HepG2 (cell line): ENCODE data around the gene MMP12. TPM values are rescaled to one million over a fixed set of nuclear protein-coding genes. Genes with fewer than 3 reads are reported as not detected.

Source experiments
- ATAC-seq: fragments of 200-7000 bp; cut with Tn5 transposase; 3 replicates; pipeline ENCODE4 v1.9.1; 2020; ENCODE audit warnings: mild to moderate bottlenecking, moderate library complexity
- BruUV-seq: library from RNA; stranded (reverse); fragments of 400-500 nt; replicated peaks from 2 replicates; lab custom pipeline; 2021; lab: Mats Ljungman, UMichigan
- CTCF ChIA-PET: fragments of 300-600 bp; formaldehyde crosslinking; extraction: SDS; loops from one replicate; lab custom pipeline; 2021; ENCODE audit warnings: low total read pairs, inconsistent platforms, low intra/inter-chr PET ratio; lab: Yijun Ruan, JAX
- POLR2A ChIA-PET: fragments of 350-600 bp; sonication (Branson Sonifier 250); formaldehyde crosslinking; loops from one replicate; lab custom pipeline; 2020; ENCODE audit warnings: antibody characterized with exemption, inconsistent platforms; lab: Yijun Ruan, JAX
- DNase-seq: peaks from one replicate; pipeline ENCODE4 v3.0.0-alpha.2; 2015; ENCODE audit warnings: low spot score
- FAIRE-seq: peaks from 3 replicates; lab custom pipeline; 2011; peaks lifted over from hg19 to GRCh38; lab: Jason Lieb, UNC
- H2AFZ ChIP-seq: one replicate; pipeline ENCODE4 v1.6.1; 2011; ENCODE audit warnings: low read length, inconsistent platforms
- H3K27ac ChIP-seq: fragments of 300-600 bp; 3 replicates; pipeline ENCODE4 v1.8.0; 2011; ENCODE audit warnings: mixed run types, mild to moderate bottlenecking, mixed read lengths, low read length, inconsistent platforms; ENCODE audit not compliant: insufficient read depth; ENCODE audit errors: extremely low read length
- H3K27me3 ChIP-seq, 2 experiments: fragments of 200-600 bp in 1 of 2; 2 replicates in 1 of 2; 3 replicates in 1 of 2; pipeline versions ENCODE4 v1.6.0 to v1.8.0; 2011; ENCODE audit warnings: low read length in 2 of 2, mild to moderate bottlenecking in 2 of 2, moderate library complexity in 2 of 2, inconsistent platforms in 1 of 2; ENCODE audit not compliant: insufficient read depth in 2 of 2, control insufficient read depth in 1 of 2
- H3K36me3 ChIP-seq, 2 experiments: fragments of 200-600 bp in 1 of 2; replicated peaks in 1 of 2; 2 replicates in 1 of 2; 3 replicates in 1 of 2; pipeline versions ENCODE4 v1.5.1 to v1.8.0; 2011; ENCODE audit warnings: low read length in 2 of 2, inconsistent platforms in 1 of 2; ENCODE audit not compliant: insufficient read depth in 2 of 2, control insufficient read depth in 1 of 2
- H3K4me1 ChIP-seq: 2 replicates; pipeline ENCODE4 v1.5.1; 2012; ENCODE audit warnings: low read length, inconsistent platforms; ENCODE audit not compliant: insufficient read depth
- H3K4me2 ChIP-seq: 2 replicates; pipeline ENCODE4 v1.6.0; 2011; ENCODE audit warnings: low read depth, low read length, inconsistent platforms
- H3K4me3 ChIP-seq, 3 experiments: fragments of 200-600 bp in 1 of 3; sonication (generic), shearing (Covaris generic) in 1 of 3; replicated peaks in 1 of 3; 2 replicates each; pipeline ENCODE4 v1.5.1; 2011 to 2016; ENCODE audit warnings: low read length in 3 of 3, inconsistent platforms in 2 of 3, low read depth in 2 of 3, mild to moderate bottlenecking in 2 of 3, control low read depth in 1 of 3, mixed read lengths in 1 of 3; ENCODE audit not compliant: insufficient read depth in 1 of 3
- H3K79me2 ChIP-seq: one replicate; pipeline ENCODE4 v1.6.1; 2011; ENCODE audit warnings: low read length, inconsistent platforms; ENCODE audit not compliant: insufficient read depth
- H3K9ac ChIP-seq: 2 replicates; pipeline ENCODE4 v1.6.0; 2011; ENCODE audit warnings: mild to moderate bottlenecking, low read depth, low read length, inconsistent platforms; ENCODE audit not compliant: insufficient read depth
- H3K9me3 ChIP-seq: 2 replicates; pipeline ENCODE4 v1.5.1; 2012; ENCODE audit warnings: mild to moderate bottlenecking, low read length
- H4K20me1 ChIP-seq: 2 replicates; pipeline ENCODE4 v1.6.0; 2011; ENCODE audit warnings: inconsistent platforms, mild to moderate bottlenecking, low read length, moderate library complexity; ENCODE audit not compliant: insufficient read depth
- DPF2 ChIP-seq: sonication (generic); formaldehyde crosslinking; IDR thresholded peaks from 2 replicates; pipeline ENCODE4 v1.4.0; 2020; ENCODE audit warnings: mild to moderate bottlenecking, low read depth, missing genetic modification reagents, borderline replicate concordance
- ELF1 ChIP-seq: sonication (generic); formaldehyde crosslinking; IDR thresholded peaks from 2 replicates; pipeline ENCODE4 v1.4.0; 2020; ENCODE audit warnings: missing genetic modification reagents
- FLYWCH1 ChIP-seq: sonication (generic); formaldehyde crosslinking; IDR thresholded peaks from 2 replicates; pipeline ENCODE4 v1.8.1; 2023; ENCODE audit warnings: mild to moderate bottlenecking, missing genetic modification reagents
- FOSL2 ChIP-seq: sonication (generic); formaldehyde crosslinking; IDR thresholded peaks from 2 replicates; pipeline ENCODE4 v1.4.0; 2020; ENCODE audit warnings: missing genetic modification reagents
- HOXD1 ChIP-seq: sonication (generic); formaldehyde crosslinking; IDR thresholded peaks from 2 replicates; pipeline ENCODE4 v1.5.0; 2020; ENCODE audit warnings: missing genetic modification reagents
- KMT2B ChIP-seq: IDR thresholded peaks from 2 replicates; pipeline ENCODE4 v1.6.1; 2016; ENCODE audit warnings: missing genetic modification reagents, missing compliant biosample characterization
- POLR2G ChIP-seq: fragments of 200-400 bp; formaldehyde crosslinking; IDR thresholded peaks from 2 replicates; pipeline ENCODE4 v1.6.1; 2018; ENCODE audit warnings: mild to moderate bottlenecking, low read depth, low read length, moderate library complexity
- SMARCE1 ChIP-seq: fragments of 450-650 bp; IDR thresholded peaks from 2 replicates; pipeline ENCODE4 v1.6.1; 2017; ENCODE audit warnings: borderline replicate concordance
- SOX6 ChIP-seq, 2 experiments: fragments of 450-650 bp in 1 of 2; sonication (generic) in 1 of 2; formaldehyde crosslinking in 1 of 2; IDR thresholded peaks; 2 replicates each; pipeline versions ENCODE4 v1.4.0 to v1.6.1; 2017 to 2020; ENCODE audit warnings: antibody characterized with exemption in 1 of 2, mild to moderate bottlenecking in 1 of 2, missing genetic modification reagents in 1 of 2
- ZNF326 ChIP-seq: sonication (generic); formaldehyde crosslinking; IDR thresholded peaks from 2 replicates; pipeline ENCODE4 v1.4.0; 2020; ENCODE audit warnings: missing genetic modification reagents, borderline replicate concordance
- ZNF34 ChIP-seq: sonication (generic); formaldehyde crosslinking; IDR thresholded peaks from 2 replicates; pipeline ENCODE4 v1.4.0; 2020; ENCODE audit warnings: mild to moderate bottlenecking, missing genetic modification reagents, borderline replicate concordance
- ZNF343 ChIP-seq: sonication (generic); formaldehyde crosslinking; IDR thresholded peaks from 2 replicates; pipeline ENCODE4 v1.4.0; 2020; ENCODE audit warnings: mild to moderate bottlenecking, missing genetic modification reagents
- ZNF607 ChIP-seq: sonication (generic); formaldehyde crosslinking; IDR thresholded peaks from 2 replicates; pipeline ENCODE4 v1.5.1; 2020; ENCODE audit warnings: missing genetic modification reagents, mild to moderate bottlenecking, borderline replicate concordance
- ZNF672 ChIP-seq: sonication (generic); formaldehyde crosslinking; IDR thresholded peaks from 2 replicates; pipeline ENCODE4 v1.8.1; 2022; ENCODE audit warnings: missing genetic modification reagents
- ZNF788 ChIP-seq: sonication (generic); formaldehyde crosslinking; IDR thresholded peaks from 2 replicates; pipeline ENCODE4 v1.5.0; 2020; ENCODE audit warnings: mild to moderate bottlenecking, missing genetic modification reagents, borderline replicate concordance
- ZNF850 ChIP-seq: sonication (generic); formaldehyde crosslinking; conservative IDR thresholded peaks from 2 replicates; pipeline ENCODE4 v1.9.0; 2021; ENCODE audit warnings: mild to moderate bottlenecking, missing genetic modification reagents
- WGBS: methylation state at CpG from one replicate; pipeline ENCODE4 v1.1.6; 2017; ENCODE audit warnings: low lambda C conversion rate; 5-methylcytosine and 5-hydroxymethylcytosine counted together
- in situ Hi-C: cut with HindIII; loops from 2 replicates; pipeline ENCODE4 v1.10.0; 2017; ENCODE audit warnings: low pct_unique_long_range_greater_than_20kb; ENCODE audit not compliant: extremely low pct_ligation_motif_present
- intact Hi-C: fragments of 100-400 bp; cut with micrococcal nuclease; formaldehyde crosslinking; loops from one replicate; pipeline ENCODE4 v1.10.0; 2022; ENCODE audit not compliant: unreplicated experiment
- polyA plus RNA-seq, 8 experiments: library from polyadenylated mRNA; depleted of rRNA in 3 of 8; stranded (reverse) in 7 of 8; unstranded in 1 of 8; fragments of >200 nt; fragmentation: Illumina TruSeq in 4 of 8; extraction: Trizol in 4 of 8; gene quantifications; 2 replicates each; pipeline versions ENCODE4 v1.2.1 to v1.2.3, GENCODE V29; 2011 to 2016; ENCODE audit warnings: low read depth in 4 of 8, missing spikeins in 1 of 8, mixed read lengths in 1 of 8; ENCODE audit not compliant: insufficient read depth in 1 of 8
- total RNA-seq, 5 experiments: library from RNA; depleted of rRNA; stranded (reverse); fragments of >200 nt; fragmentation: Illumina TruSeq; extraction: Trizol; gene quantifications; 2 replicates each; pipeline ENCODE4 v1.2.3, GENCODE V29; 2016; ENCODE audit warnings: low read depth in 1 of 5
- TF ChIP-seq, protein P1 (sequence below): sonication (generic); formaldehyde crosslinking; IDR thresholded peaks from 2 replicates; pipeline ENCODE4 v1.4.0; 2020; ENCODE audit warnings: missing genetic modification reagents, borderline replicate concordance
- TF ChIP-seq, protein P2 (sequence below): sonication (generic); formaldehyde crosslinking; IDR thresholded peaks from 2 replicates; pipeline ENCODE4 v1.4.0; 2020; ENCODE audit warnings: missing genetic modification reagents
- TF ChIP-seq, protein P3 (sequence below): sonication (generic); formaldehyde crosslinking; IDR thresholded peaks from 2 replicates; pipeline ENCODE4 v1.5.0; 2020; ENCODE audit warnings: missing genetic modification reagents, mild to moderate bottlenecking, borderline replicate concordance
- TF ChIP-seq, protein P4 (sequence below): sonication (generic); formaldehyde crosslinking; IDR thresholded peaks from 2 replicates; pipeline ENCODE4 v1.4.0; 2020; ENCODE audit warnings: mild to moderate bottlenecking, missing genetic modification reagents

MMP12 gene
- total and polyA plus RNA-seq, 2 of the 13 experiments (the other 11 are each of a cell fraction or from before 2014, with no cell fraction given): not detected

GRCh38 chr11:102837646-102838045 lies 37.1 kb downstream of the MMP12 start:
- BruUV-seq: no TSS peak
- Histone ChIP-seq H3K4me1 (peaks cover under 1% of the 10 kb centered on the region; the same call in 1 of the 2 replicates), H2AFZ (no peak overlapping the region), H3K9me3 (no peaks in the 10 kb centered on the region), H3K9ac (no peak overlapping the region), H3K27me3 (no peaks in the 10 kb centered on the region), H3K4me3 (no peak overlapping the region), H3K79me2 (no peaks in the 10 kb centered on the region), H3K36me3 (no peaks in the 10 kb centered on the region), H3K27ac (no peak overlapping the region), H3K4me2 (no peak overlapping the region), H4K20me1 (no peaks in the 10 kb centered on the region)
- DNase-seq: no peak
- no peak for TF ChIP-seq ZNF34
- TF ChIP-seq, protein P1, sequence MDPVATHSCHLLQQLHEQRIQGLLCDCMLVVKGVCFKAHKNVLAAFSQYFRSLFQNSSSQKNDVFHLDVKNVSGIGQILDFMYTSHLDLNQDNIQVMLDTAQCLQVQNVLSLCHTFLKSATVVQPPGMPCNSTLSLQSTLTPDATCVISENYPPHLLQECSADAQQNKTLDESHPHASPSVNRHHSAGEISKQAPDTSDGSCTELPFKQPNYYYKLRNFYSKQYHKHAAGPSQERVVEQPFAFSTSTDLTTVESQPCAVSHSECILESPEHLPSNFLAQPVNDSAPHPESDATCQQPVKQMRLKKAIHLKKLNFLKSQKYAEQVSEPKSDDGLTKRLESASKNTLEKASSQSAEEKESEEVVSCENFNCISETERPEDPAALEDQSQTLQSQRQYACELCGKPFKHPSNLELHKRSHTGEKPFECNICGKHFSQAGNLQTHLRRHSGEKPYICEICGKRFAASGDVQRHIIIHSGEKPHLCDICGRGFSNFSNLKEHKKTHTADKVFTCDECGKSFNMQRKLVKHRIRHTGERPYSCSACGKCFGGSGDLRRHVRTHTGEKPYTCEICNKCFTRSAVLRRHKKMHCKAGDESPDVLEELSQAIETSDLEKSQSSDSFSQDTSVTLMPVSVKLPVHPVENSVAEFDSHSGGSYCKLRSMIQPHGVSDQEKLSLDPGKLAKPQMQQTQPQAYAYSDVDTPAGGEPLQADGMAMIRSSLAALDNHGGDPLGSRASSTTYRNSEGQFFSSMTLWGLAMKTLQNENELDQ (CRISPR knock-in tag): no peak
- no peak for TF ChIP-seq POLR2G
- TF ChIP-seq ELF1 (CRISPR knock-in tag): no peak
- TF ChIP-seq ZNF607 (CRISPR knock-in tag): no peak
- TF ChIP-seq FLYWCH1 (CRISPR knock-in tag): no peak
- TF ChIP-seq, protein P2, sequence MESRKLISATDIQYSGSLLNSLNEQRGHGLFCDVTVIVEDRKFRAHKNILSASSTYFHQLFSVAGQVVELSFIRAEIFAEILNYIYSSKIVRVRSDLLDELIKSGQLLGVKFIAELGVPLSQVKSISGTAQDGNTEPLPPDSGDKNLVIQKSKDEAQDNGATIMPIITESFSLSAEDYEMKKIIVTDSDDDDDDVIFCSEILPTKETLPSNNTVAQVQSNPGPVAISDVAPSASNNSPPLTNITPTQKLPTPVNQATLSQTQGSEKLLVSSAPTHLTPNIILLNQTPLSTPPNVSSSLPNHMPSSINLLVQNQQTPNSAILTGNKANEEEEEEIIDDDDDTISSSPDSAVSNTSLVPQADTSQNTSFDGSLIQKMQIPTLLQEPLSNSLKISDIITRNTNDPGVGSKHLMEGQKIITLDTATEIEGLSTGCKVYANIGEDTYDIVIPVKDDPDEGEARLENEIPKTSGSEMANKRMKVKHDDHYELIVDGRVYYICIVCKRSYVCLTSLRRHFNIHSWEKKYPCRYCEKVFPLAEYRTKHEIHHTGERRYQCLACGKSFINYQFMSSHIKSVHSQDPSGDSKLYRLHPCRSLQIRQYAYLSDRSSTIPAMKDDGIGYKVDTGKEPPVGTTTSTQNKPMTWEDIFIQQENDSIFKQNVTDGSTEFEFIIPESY (CRISPR knock-in tag): no peak
- TF ChIP-seq ZNF788 (CRISPR knock-in tag): no peak
- no peak for TF ChIP-seq HOXD1
- TF ChIP-seq, protein P3, sequence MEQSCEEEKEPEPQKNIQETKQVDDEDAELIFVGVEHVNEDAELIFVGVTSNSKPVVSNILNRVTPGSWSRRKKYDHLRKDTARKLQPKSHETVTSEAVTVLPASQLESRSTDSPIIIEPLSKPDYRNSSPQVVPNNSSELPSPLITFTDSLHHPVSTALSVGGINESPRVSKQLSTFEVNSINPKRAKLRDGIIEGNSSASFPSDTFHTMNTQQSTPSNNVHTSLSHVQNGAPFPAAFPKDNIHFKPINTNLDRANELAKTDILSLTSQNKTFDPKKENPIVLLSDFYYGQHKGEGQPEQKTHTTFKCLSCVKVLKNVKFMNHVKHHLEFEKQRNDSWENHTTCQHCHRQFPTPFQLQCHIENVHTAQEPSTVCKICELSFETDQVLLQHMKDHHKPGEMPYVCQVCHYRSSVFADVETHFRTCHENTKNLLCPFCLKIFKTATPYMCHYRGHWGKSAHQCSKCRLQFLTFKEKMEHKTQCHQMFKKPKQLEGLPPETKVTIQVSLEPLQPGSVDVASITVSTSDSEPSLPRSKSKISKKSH (CRISPR knock-in tag): no peak
- TF ChIP-seq ZNF326 (CRISPR knock-in tag): no peak
- no peak for TF ChIP-seq FOSL2
- TF ChIP-seq ZNF850: no peak
- TF ChIP-seq DPF2 (CRISPR knock-in tag): no peak
- no peak for TF ChIP-seq SOX6 (IDR thresholded peaks at IDR 0.05)
- no peak for TF ChIP-seq SOX6 (CRISPR knock-in tag; IDR thresholded peaks at IDR 0.05)
- TF ChIP-seq ZNF672 (CRISPR knock-in tag): no peak
- no peak for TF ChIP-seq KMT2B (CRISPR knock-in tag)
- no peak for TF ChIP-seq ZNF343
- TF ChIP-seq SMARCE1: no peak
- TF ChIP-seq, protein P4, sequence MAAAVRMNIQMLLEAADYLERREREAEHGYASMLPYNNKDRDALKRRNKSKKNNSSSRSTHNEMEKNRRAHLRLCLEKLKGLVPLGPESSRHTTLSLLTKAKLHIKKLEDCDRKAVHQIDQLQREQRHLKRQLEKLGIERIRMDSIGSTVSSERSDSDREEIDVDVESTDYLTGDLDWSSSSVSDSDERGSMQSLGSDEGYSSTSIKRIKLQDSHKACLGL (CRISPR knock-in tag): no peak
- intact Hi-C loops (no loop called here), in situ Hi-C loops (no loop called here)
- WGBS: 38% methylated on average over 2 of the region's 2 CpGs
- no peak for ATAC-seq
- ChIA-PET POLR2A (no interaction called here), CTCF (no interaction called here)
- no peak for FAIRE-seq
